Testis (tissue), 2 donors: ENCODE measurements around the gene CCDC188.

Experiments
- CTCF ChIP-seq, 3 experiments: fragments of 450-650 bp in 2 of 3; fragments of 200-600 bp in 1 of 3; sonication (generic) in 1 of 3; IDR thresholded peaks; one replicate each; pipeline ENCODE4 v1.5.1; 2016 to 2019; ENCODE audit warnings: antibody characterized with exemption in 3 of 3, mild to moderate bottlenecking in 2 of 3, moderate library complexity in 1 of 3
- POLR2A ChIP-seq: fragments of 450-650 bp; IDR thresholded peaks from one replicate; pipeline ENCODE4 v1.6.1; 2017; ENCODE audit warnings: antibody characterized with exemption, mild to moderate bottlenecking, moderate library complexity

- TF ChIP-seq POLR2A (no peak), CTCF (IDR thresholded peaks at IDR 0.05) (no peak)
These were observed 43.1 kb upstream of the CCDC188 start for GRCh38 chr22:20193761-20194494.
